PFSK-1 (cell line): ENCODE results near the gene ZNF30.

ENCODE experiments used
- FOXP2 ChIP-seq: optimal IDR thresholded peaks from 2 replicates; pipeline ENCODE3; 2011; ENCODE audit warnings: borderline replicate concordance, control low read depth, inconsistent platforms; ENCODE audit not compliant: insufficient read depth; ENCODE audit errors: extremely low read length, extremely low read depth
- POLR2AphosphoS5 ChIP-seq: IDR thresholded peaks from 2 replicates; pipeline ENCODE4 v1.6.1; 2012; ENCODE audit warnings: low read depth, mild to moderate bottlenecking, control low read depth, low read length, moderate library complexity
- SIN3A ChIP-seq: IDR thresholded peaks from 2 replicates; pipeline ENCODE4 v1.6.1; 2012; ENCODE audit warnings: mild to moderate bottlenecking, low read length, moderate library complexity, borderline replicate concordance; ENCODE audit not compliant: insufficient read depth
- TAF1 ChIP-seq: IDR thresholded peaks from 2 replicates; pipeline ENCODE4 v1.6.1; 2012; ENCODE audit warnings: low read length, control low read depth, borderline replicate concordance; ENCODE audit not compliant: insufficient read depth
- TF ChIP-seq, protein P1 (sequence below), 2 experiments: IDR thresholded peaks; 2 replicates each; pipeline versions ENCODE4 v1.6.1 to v1.8.0; 2011 to 2012; ENCODE audit warnings: low read depth in 2 of 2, low read length in 2 of 2, control low read depth in 1 of 2, inconsistent platforms in 1 of 2, mild to moderate bottlenecking in 1 of 2, moderate library complexity in 1 of 2; ENCODE audit not compliant: insufficient read depth in 1 of 2

Gene ZNF30

DNA sequence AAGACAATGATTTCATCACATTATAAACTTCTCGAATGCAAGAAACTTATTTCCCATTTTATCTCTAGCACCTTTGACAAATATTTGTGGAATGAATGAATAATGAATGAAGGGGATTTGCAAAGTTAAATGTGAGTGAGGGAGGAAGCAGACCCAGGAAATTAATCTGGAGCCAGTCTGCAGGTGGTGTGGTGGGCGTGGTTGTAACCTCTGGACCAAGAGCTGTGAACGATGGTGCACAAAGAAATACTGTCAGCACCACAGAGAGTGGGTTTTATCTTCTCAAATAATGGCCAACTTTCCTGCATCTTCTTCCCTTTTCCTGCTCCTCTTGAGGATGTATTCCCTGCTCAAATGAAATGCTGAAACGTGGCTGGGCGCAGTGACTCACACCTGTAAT is 48.4 kb downstream of the ZNF30 start:
- no peak for TF ChIP-seq POLR2AphosphoS5
- TF ChIP-seq FOXP2 = no peak
- TF ChIP-seq SIN3A = no peak
- TF ChIP-seq TAF1 = no peak
- TF ChIP-seq, protein P1, sequence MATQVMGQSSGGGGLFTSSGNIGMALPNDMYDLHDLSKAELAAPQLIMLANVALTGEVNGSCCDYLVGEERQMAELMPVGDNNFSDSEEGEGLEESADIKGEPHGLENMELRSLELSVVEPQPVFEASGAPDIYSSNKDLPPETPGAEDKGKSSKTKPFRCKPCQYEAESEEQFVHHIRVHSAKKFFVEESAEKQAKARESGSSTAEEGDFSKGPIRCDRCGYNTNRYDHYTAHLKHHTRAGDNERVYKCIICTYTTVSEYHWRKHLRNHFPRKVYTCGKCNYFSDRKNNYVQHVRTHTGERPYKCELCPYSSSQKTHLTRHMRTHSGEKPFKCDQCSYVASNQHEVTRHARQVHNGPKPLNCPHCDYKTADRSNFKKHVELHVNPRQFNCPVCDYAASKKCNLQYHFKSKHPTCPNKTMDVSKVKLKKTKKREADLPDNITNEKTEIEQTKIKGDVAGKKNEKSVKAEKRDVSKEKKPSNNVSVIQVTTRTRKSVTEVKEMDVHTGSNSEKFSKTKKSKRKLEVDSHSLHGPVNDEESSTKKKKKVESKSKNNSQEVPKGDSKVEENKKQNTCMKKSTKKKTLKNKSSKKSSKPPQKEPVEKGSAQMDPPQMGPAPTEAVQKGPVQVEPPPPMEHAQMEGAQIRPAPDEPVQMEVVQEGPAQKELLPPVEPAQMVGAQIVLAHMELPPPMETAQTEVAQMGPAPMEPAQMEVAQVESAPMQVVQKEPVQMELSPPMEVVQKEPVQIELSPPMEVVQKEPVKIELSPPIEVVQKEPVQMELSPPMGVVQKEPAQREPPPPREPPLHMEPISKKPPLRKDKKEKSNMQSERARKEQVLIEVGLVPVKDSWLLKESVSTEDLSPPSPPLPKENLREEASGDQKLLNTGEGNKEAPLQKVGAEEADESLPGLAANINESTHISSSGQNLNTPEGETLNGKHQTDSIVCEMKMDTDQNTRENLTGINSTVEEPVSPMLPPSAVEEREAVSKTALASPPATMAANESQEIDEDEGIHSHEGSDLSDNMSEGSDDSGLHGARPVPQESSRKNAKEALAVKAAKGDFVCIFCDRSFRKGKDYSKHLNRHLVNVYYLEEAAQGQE (IDR thresholded peaks at IDR 0.05; ENCODE audit: insufficient read depth in 1 of 2, low read depth in 2 of 2, low read length in 2 of 2) = no peak

DNA sequence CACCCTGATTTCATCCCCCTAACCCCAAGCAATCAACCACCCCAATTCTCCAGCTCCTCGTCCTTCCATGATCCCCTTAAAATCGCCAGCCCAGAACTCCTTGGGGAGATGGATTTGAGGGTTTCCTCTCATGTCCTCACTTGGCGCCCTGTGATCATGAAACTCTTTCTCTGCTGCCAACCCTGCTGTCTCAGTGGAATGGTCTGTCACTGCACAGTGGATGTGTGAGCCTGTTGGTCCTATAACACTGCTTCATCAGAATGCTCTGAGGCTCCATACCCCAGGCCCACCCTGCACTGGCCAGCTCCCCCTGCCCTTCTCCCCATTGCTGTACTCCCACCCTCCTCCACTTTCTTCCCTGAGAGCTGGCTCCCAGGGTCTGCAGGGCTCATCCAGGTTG is 49.9 kb downstream of the ZNF30 start:
- TF ChIP-seq SIN3A (no peak), FOXP2 (no peak), TAF1 (no peak), POLR2AphosphoS5 (no peak)
- TF ChIP-seq, protein P1 (IDR thresholded peaks at IDR 0.05; ENCODE audit: insufficient read depth in 1 of 2, low read depth in 2 of 2, low read length in 2 of 2) = no peak

DNA sequence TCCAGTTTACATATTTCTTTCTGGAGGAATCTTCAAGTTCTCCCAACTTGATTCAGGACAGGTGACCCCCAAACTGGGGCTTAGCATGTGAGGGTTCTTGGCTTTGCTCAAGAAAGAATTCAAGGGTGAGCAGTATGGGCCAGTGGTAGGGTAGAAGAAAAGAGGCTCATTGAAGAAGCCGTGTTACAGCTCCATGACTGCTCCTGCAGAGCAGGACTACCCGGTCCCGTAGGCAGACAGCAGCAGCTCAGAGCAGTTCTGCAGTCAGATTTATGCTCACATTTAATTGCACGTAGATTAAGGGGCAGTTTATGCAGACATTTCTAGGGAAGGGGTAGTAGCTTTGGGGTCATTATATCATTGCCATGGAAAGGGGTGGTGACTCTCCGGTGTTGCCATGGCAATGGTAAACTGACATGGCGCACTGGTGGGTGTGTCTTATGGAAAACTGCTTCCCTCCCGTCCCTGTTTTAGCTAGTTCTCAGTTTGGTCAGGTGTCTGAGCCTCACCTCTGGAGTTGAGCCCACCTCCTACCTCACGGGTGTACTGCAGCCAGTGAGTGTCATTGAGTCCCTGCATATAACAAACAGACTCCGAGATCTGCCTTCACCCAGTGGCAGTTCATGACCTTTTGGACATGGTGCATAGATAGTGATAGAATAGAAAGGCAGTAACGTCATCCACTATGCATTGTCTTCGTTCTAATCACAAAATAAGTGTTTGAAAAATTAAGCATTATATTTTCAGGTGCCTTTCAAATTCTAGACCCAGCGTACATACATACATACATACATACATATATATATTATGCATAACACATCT is 53.3 kb downstream of the ZNF30 start:
- TF ChIP-seq POLR2AphosphoS5 (no peak), FOXP2 (no peak)

DNA sequence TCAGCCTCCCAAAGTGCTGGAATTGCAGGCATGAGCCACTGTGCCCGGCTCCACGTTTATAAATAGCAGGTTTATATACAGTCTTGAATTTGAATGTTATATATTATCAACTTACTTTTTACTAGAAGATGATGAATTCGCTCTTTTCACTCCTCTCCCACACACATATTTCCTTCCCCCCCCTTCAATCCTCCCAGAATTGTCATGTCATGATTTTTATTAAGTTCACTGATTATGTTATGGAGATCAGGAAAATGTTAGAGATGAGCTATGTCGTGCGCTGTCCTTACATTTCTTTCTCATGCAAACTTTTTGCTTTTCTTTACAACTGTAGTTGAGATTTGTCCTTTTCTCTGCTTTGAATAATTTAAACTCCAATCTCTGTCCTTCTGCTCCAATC is 55.6 kb downstream of the ZNF30 start:
- TF ChIP-seq TAF1 = no peak
- TF ChIP-seq, protein P1 (IDR thresholded peaks at IDR 0.05; ENCODE audit: insufficient read depth in 1 of 2, low read depth in 2 of 2, low read length in 2 of 2) = no peak
- no peak for TF ChIP-seq SIN3A
- no peak for TF ChIP-seq FOXP2
- no peak for TF ChIP-seq POLR2AphosphoS5

DNA sequence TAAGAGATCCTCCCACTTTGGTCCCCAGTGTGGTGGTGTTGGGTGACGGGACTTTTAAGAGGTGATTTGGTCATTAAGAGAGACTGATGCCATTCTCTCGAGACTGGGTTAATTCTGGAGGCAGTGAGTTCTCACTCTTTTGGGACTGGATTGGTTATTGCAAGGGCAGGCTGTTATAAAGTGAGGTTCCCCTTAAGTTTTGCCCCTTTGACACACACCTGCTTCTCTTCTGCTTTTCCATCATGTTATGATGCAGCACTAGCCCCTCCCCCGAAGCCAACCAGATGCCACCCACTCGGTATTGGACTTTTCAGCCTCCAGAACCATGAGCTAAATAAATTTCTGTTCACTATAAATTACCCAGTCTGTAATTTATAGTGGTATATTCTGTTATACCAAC is 57.1 kb downstream of the ZNF30 start:
- no peak for TF ChIP-seq SIN3A

DNA sequence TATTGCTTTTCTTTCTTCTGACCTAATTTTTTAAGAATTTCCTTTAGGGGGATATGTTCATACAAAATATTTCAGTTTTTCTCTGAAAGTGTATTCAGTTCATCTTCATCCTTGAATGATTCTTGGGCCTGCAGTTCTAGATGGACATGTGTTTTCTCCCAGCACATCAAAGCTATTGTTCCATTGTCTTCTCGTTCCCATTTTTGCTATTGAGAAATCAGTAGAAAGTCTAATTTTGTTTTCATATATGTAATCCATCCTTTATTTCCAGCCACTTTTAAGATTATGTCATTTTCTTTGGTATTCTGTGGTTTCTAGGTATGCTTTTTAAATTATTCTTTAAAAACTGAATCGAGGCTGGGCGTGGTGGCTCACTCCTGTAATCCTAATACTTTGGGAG is 57.6 kb downstream of the ZNF30 start:
- TF ChIP-seq TAF1 = no peak
- TF ChIP-seq POLR2AphosphoS5 = no peak
- TF ChIP-seq FOXP2 = no peak
- no peak for TF ChIP-seq SIN3A
- TF ChIP-seq, protein P1 (IDR thresholded peaks at IDR 0.05; ENCODE audit: insufficient read depth in 1 of 2, low read depth in 2 of 2, low read length in 2 of 2) = no peak
